ENCODE results near the gene C4orf50.

Gene C4orf50

GRCh38 chr4:5964030-5964429, 54.2 kb downstream of the C4orf50 start:
- no peak for DNase-seq (ENCODE audit: low spot score)
- in situ Hi-C loops (cut with MboI; ENCODE audit: low pct_unique_long_range_greater_than_20kb, low sequenced_read_pairs, unreplicated experiment), result no loop called here
- no peak for TF ChIP-seq CTCF (IDR thresholded peaks at IDR 0.05; ENCODE audit: extremely low read depth, insufficient read depth, missing control alignments)

- in situ Hi-C loops (cut with MboI; ENCODE audit: low pct_unique_long_range_greater_than_20kb, low sequenced_read_pairs, unreplicated experiment), result no loop called here
- no peak for DNase-seq (ENCODE audit: low spot score)
- TF ChIP-seq CTCF (IDR thresholded peaks at IDR 0.05; ENCODE audit: extremely low read depth, insufficient read depth, missing control alignments), result no peak
Observed at GRCh38 chr4:5963611-5964010, 54.6 kb downstream of the C4orf50 start.

- in situ Hi-C loops (cut with MboI; ENCODE audit: low pct_unique_long_range_greater_than_20kb, low sequenced_read_pairs, unreplicated experiment), result no loop called here
Observed at GRCh38 chr4:5962416-5962815, 55.8 kb downstream of the C4orf50 start.

GRCh38 chr4:5960252-5960880, 57.9 kb downstream of the C4orf50 start:
- in situ Hi-C loops (cut with MboI; ENCODE audit: low pct_unique_long_range_greater_than_20kb, low sequenced_read_pairs, unreplicated experiment), result no loop called here

More at GRCh38 chr4:5962416-5962815, 55.8 kb downstream of the C4orf50 start:
- TF ChIP-seq CTCF (IDR thresholded peaks at IDR 0.05; ENCODE audit: extremely low read depth, insufficient read depth, missing control alignments), result no peak
- no peak for DNase-seq (ENCODE audit: low spot score)

GRCh38 chr4:5959211-5959982, 58.8 kb downstream of the C4orf50 start:
- DNase-seq (ENCODE audit: low spot score), result no peak
- in situ Hi-C loops (cut with MboI; ENCODE audit: low pct_unique_long_range_greater_than_20kb, low sequenced_read_pairs, unreplicated experiment), result no loop called here
- no peak for TF ChIP-seq CTCF (IDR thresholded peaks at IDR 0.05; ENCODE audit: extremely low read depth, insufficient read depth, missing control alignments)

More at GRCh38 chr4:5960252-5960880, 57.9 kb downstream of the C4orf50 start:
- DNase-seq (ENCODE audit: low spot score), result no peak
- no peak for TF ChIP-seq CTCF (IDR thresholded peaks at IDR 0.05; ENCODE audit: extremely low read depth, insufficient read depth, missing control alignments)

- in situ Hi-C loops (cut with MboI; ENCODE audit: low pct_unique_long_range_greater_than_20kb, low sequenced_read_pairs, unreplicated experiment), result no loop called here
- no peak for DNase-seq (ENCODE audit: low spot score)
- no peak for TF ChIP-seq CTCF (IDR thresholded peaks at IDR 0.05; ENCODE audit: extremely low read depth, insufficient read depth, missing control alignments)
Observed at GRCh38 chr4:5958199-5958735, 60.0 kb downstream of the C4orf50 start.
